Measurements from ENCODE around the gene GTF2A1.

The GTF2A1 gene

GRCh38 chr14:81161749-81162148 is 59.0 kb downstream of the GTF2A1 start:
- no peak overlapping the region for H3K4me2 ChIP-seq (ENCODE audit: low read depth, low read length)
- H3K27ac ChIP-seq (ENCODE audit: low read length), result no peak overlapping the region
- no peaks in the 10 kb centered on the region for H3K9me3 ChIP-seq (replicated peaks; ENCODE audit: insufficient read depth, low read length)
- TF ChIP-seq CTCF (IDR thresholded peaks at IDR 0.05; ENCODE audit: low read length), result no peak
- TF ChIP-seq EZH2phosphoT487 (IDR thresholded peaks at IDR 0.05; ENCODE audit: low read length), result no peak
- no peak for TF ChIP-seq EZH2 (optimal IDR thresholded peaks at IDR 0.05; ENCODE audit: low read depth, low read length)
- no peak overlapping the region for H2AFZ ChIP-seq (ENCODE audit: low read length)
- H4K20me1 ChIP-seq (ENCODE audit: insufficient read depth, low read length), result no peaks in the 10 kb centered on the region
- no peak for DNase-seq
- no peaks in the 10 kb centered on the region for H3K79me2 ChIP-seq (ENCODE audit: low read length)
- no peak overlapping the region for H3K9ac ChIP-seq (ENCODE audit: low read length)
- no peaks in the 10 kb centered on the region for H3K36me3 ChIP-seq (replicated peaks; ENCODE audit: insufficient read depth, low read length)
- no peaks in the 10 kb centered on the region for H3K4me1 ChIP-seq (ENCODE audit: low read length)
- H3K9me2 ChIP-seq (replicated peaks; ENCODE audit: insufficient read depth, low read length), result no peaks in the 10 kb centered on the region
- H3F3A ChIP-seq (ENCODE audit: insufficient read depth, low read length), result no peaks in the 10 kb centered on the region
- no peak overlapping the region for H3K4me3 ChIP-seq (ENCODE audit: low read length)
- no peaks in the 10 kb centered on the region for H3K27me3 ChIP-seq (replicated peaks; ENCODE audit: insufficient read depth, low read length)

GRCh38 chr14:81161088-81161487 is 59.7 kb downstream of the GTF2A1 start:
- TF ChIP-seq CTCF (IDR thresholded peaks at IDR 0.05; ENCODE audit: low read length), result no peak
- no peak for TF ChIP-seq EZH2 (optimal IDR thresholded peaks at IDR 0.05; ENCODE audit: low read depth, low read length)
- TF ChIP-seq EZH2phosphoT487 (IDR thresholded peaks at IDR 0.05; ENCODE audit: low read length), result no peak
- Histone ChIP-seq H3K9me3 (replicated peaks; ENCODE audit: insufficient read depth, low read length) (no peaks in the 10 kb centered on the region), H3F3A (ENCODE audit: insufficient read depth, low read length) (no peaks in the 10 kb centered on the region), H3K9ac (ENCODE audit: low read length) (no peak overlapping the region), H2AFZ (ENCODE audit: low read length) (no peak overlapping the region), H4K20me1 (ENCODE audit: insufficient read depth, low read length) (no peaks in the 10 kb centered on the region), H3K4me3 (ENCODE audit: low read length) (no peak overlapping the region), H3K79me2 (ENCODE audit: low read length) (no peaks in the 10 kb centered on the region), H3K36me3 (replicated peaks; ENCODE audit: insufficient read depth, low read length) (no peaks in the 10 kb centered on the region), H3K9me2 (replicated peaks; ENCODE audit: insufficient read depth, low read length) (no peaks in the 10 kb centered on the region), H3K4me2 (ENCODE audit: low read depth, low read length) (no peak overlapping the region), H3K27ac (ENCODE audit: low read length) (no peak overlapping the region), H3K4me1 (ENCODE audit: low read length) (no peaks in the 10 kb centered on the region), H3K27me3 (replicated peaks; ENCODE audit: insufficient read depth, low read length) (no peaks in the 10 kb centered on the region)
- DNase-seq, result no peak

DNA sequence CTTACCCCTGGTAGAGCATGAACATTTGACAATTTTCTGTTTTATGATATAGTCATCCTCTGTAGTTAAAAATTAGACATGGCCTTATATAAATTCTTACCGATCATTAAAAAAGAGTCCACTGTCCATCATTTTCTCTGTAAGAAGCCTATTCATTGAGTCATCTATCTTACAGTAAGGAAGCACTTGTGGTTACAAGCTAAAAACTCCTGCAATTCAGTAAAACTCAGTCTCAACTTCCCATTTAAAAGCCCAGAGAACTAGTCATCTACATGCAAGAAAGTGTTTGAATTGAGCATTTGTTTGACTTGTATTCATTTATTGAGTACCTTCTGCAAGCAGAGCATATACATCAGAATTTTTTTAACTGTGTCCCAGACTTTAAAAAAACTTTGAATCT is 63.3 kb downstream of the GTF2A1 start:
- Histone ChIP-seq H3K9me2 (replicated peaks; ENCODE audit: insufficient read depth, low read length) (no peaks in the 10 kb centered on the region), H3K36me3 (replicated peaks; ENCODE audit: insufficient read depth, low read length) (no peaks in the 10 kb centered on the region), H3K27me3 (replicated peaks; ENCODE audit: insufficient read depth, low read length) (no peaks in the 10 kb centered on the region), H4K20me1 (ENCODE audit: insufficient read depth, low read length) (no peaks in the 10 kb centered on the region), H3K4me3 (ENCODE audit: low read length) (no peak overlapping the region), H3K79me2 (ENCODE audit: low read length) (no peaks in the 10 kb centered on the region), H3K27ac (ENCODE audit: low read length) (no peak overlapping the region), H3K4me1 (ENCODE audit: low read length) (no peaks in the 10 kb centered on the region), H3K9ac (ENCODE audit: low read length) (no peak overlapping the region), H3K9me3 (replicated peaks; ENCODE audit: insufficient read depth, low read length) (no peaks in the 10 kb centered on the region), H3F3A (ENCODE audit: insufficient read depth, low read length) (no peaks in the 10 kb centered on the region), H2AFZ (ENCODE audit: low read length) (no peak overlapping the region), H3K4me2 (ENCODE audit: low read depth, low read length) (no peak overlapping the region)
- TF ChIP-seq CTCF (IDR thresholded peaks at IDR 0.05; ENCODE audit: low read length) (no peak), EZH2 (optimal IDR thresholded peaks at IDR 0.05; ENCODE audit: low read depth, low read length) (no peak), EZH2phosphoT487 (IDR thresholded peaks at IDR 0.05; ENCODE audit: low read length) (no peak)
- DNase-seq, result no peak

Measured in MM.1S (cell line).